ENCODE data around the gene SAMD8. TPM values are rescaled to one million over a fixed set of nuclear protein-coding genes. Genes with fewer than 3 reads are reported as not detected.
"Not testable (repeated sequence)": the region's sequence is repeated elsewhere in the genome, so short reads cannot be mapped to it uniquely, and the experiment has no call there.

SAMD8 gene
- total RNA-seq, 1 donor: 28.5 TPM

- TF ChIP-seq CTCF (IDR thresholded peaks at IDR 0.05; ENCODE audit: insufficient read depth, low read depth, low read length): no peak
- no peak overlapping the region for H3K4me3 ChIP-seq (ENCODE audit: low read depth, low read length)
- no peak for DNase-seq (ENCODE audit: low read depth)
Measured at GRCh38 chr10:75186310-75186709, 74.9 kb downstream of the SAMD8 start.

GRCh38 chr10:75187961-75188426 lies 76.5 kb downstream of the SAMD8 start:
- peak; percentile 77 for DNase-seq (ENCODE audit: low read depth)
- peak; percentile 82 for TF ChIP-seq CTCF (IDR thresholded peaks at IDR 0.05; ENCODE audit: insufficient read depth, low read depth, low read length)
- H3K4me3 ChIP-seq (ENCODE audit: low read depth, low read length): no peak overlapping the region

- H3K4me3 ChIP-seq (ENCODE audit: low read depth, low read length); DNase-seq (ENCODE audit: low read depth): not testable (repeated sequence)
Measured at GRCh38 chr10:75188522-75188921, 77.1 kb downstream of the SAMD8 start.

GRCh38 chr10:75189266-75190096 lies 78.0 kb downstream of the SAMD8 start:
- H3K4me3 ChIP-seq (ENCODE audit: low read depth, low read length): no peak overlapping the region
- TF ChIP-seq CTCF (IDR thresholded peaks at IDR 0.05; ENCODE audit: insufficient read depth, low read depth, low read length): no peak
- no peak for DNase-seq (ENCODE audit: low read depth)

- peak overlapping the region; percentile 36 for H3K4me3 ChIP-seq (ENCODE audit: low read depth, low read length)
- DNase-seq (ENCODE audit: low read depth): peak; percentile 98
- TF ChIP-seq CTCF (IDR thresholded peaks at IDR 0.05; ENCODE audit: insufficient read depth, low read depth, low read length): peak; percentile 35
Measured at GRCh38 chr10:75191821-75192568, 80.5 kb downstream of the SAMD8 start.

- not testable (repeated sequence) for H3K4me3 ChIP-seq (ENCODE audit: low read depth, low read length); DNase-seq (ENCODE audit: low read depth)
Measured at GRCh38 chr10:75194625-75195024, 83.2 kb downstream of the SAMD8 start.

GRCh38 chr10:75195035-75195763 lies 83.7 kb downstream of the SAMD8 start:
- DNase-seq (ENCODE audit: low read depth): peak; percentile 91
- no peak overlapping the region for H3K4me3 ChIP-seq (ENCODE audit: low read depth, low read length)
- TF ChIP-seq CTCF (IDR thresholded peaks at IDR 0.05; ENCODE audit: insufficient read depth, low read depth, low read length): no peak

Measured in fibroblast of villous mesenchyme (primary cell).